ENCODE results near the gene AREL1.
A peak's percentile ranks its signal among the peaks of the same experiment; 100 is the strongest.

AREL1 gene

DNA sequence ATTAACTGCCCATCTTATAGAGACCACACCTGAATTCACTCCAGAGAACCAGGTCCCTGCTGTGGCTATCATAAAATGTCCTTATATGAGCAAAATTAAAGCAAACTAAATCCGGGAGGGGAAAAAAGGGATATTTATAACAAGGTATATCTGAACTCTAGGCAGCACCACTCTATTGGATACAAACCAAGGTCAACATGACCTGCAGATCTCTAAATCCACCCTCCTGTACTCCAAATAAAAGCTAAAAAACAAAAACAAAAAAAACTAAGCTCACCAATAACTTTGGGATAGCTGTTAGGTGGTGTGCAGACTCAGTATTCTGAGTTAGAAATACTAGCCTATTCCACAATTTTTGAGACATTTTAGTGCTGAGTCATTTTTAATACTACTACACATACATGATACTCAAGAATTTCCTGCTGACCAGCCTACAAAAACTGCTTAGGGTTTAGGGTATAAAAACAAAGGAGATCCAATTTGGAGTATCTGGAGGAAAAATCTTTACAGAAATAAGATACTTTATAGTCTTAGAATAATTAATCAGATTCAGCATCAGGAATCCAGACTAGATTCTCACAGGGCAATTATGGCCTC, 54.2 kb downstream of the AREL1 start:
- no peak for DNase-seq

DNA sequence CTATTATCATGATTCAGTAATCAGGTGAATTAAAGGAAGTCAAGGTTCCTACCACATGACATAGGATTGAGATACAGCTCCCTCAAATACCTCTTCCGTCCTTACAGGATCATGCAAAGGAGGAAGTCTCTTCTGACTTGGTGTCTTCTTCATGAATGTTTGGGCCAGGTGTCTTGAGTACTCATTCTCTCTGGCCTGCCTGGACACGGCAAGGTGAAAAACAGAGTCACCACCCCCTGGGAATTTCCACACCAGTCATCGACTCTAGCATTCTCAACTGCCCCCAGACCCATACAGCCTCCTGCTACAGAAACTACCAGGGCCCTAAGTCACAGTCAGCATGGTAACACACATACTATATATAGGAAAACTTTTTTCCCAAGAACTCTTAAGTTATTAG, 55.9 kb downstream of the AREL1 start:
- DNase-seq: no peak

DNA sequence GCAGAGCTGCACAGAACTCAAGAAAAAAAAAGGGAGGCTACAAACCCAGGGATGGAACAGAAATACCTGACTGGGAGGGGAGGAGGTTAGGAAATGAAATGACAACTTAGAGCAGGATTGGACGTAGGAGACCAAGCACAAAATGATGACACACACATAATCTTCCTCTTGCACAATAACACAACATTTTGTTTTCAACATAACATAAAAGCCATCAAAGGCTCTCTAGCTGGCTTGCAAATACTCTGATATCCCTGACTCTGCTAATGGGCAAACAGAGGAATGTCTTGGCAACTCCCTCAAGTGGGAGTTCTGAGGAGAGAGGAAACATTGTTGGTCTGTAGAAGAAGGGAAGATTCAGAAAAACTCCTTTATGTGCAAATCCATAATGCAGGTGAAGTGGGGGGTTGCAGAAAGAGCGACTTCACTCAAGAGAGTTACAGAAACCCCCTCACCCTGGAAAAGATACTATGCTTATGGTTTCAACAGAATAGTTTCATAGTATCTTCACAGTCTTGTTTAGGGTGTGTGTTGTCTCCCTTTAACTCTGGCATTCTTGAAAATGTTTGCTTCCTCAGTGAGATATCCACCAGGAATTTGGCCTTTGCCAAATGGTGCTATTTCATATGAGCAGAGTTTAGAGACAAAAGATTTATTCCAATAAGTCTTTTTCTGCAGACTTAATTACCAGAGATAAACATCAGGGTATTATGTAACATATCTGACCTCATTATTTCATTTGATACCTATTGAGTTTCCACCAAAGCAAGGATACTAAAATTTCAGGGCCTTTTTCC, 57.1 kb downstream of the AREL1 start:
- DNase-seq: no peak

DNA sequence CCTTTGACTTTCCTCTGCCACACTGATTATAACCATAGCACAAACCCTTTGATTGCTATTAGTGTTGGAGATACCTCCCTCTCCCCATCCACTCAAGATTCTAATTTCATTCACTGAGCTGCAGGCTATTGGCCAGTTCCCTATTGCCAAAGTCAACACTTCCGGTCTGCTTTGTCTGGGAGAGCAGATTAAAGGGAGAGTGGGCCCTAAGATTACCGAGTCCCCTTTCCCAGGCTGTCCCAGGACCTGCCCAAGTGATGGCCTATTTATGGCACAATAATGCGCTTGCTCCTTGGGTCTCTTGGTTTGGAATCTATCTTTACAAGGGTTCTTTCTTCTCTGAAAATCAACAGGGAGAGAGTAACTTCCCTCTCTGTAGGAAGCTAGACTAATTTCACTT, 57.9 kb downstream of the AREL1 start:
- no peak for DNase-seq

DNA sequence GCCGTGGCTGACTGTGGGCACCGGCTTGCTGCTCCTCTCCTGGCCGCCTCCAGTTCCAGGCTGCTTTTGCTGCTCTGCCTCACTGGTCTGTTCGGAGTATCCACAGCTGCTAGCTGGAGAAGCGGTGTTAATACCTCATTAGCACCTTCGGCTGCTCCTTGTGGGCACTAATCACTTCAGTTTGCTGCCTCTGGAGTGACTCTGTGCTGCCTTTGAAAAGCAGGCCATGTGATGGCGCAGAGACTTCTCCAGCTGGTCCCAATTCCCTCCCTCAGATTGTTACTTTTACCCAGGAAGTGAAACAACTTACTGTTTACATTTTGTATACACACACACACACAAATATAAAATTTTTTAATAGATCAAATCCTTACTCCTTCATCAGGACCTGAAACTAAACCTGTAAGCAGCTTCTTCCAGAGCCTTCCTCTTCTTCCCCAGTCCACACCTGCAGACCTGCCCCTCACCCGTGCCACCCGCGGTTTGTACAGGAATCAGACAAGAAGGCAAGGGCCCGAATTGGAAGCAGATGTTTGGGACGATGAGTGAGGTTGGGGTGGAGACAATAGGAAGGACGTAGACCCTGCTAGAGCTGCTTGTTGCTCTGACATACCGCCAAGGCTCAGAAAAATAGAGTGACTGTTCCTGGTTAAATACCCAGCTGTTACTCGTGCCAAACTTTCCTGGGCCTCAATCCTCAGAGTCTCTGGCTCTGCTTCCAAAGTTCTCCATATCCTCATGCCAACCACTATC, 59.3 kb downstream of the AREL1 start:
- no peak for DNase-seq

DNA sequence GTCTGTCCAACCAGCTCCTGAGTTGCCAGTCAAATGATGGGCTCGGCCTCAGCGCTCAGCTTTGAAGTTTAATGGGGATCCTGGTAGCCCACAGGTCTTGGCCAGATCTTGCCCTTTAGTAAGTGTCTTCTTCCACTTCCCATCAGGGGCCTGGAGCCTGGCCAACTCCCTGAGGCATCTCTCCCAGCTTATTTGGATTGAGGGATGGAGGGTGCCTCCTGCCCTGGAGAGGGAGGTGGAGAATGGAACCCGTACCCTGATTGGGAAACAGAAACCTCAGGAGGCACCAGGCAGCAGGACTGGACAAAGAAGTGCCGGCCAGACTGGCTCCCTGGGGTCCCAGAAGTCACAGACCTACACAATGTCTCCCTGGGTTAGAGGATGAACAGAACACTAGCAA, 60.3 kb downstream of the AREL1 start:
- no peak for DNase-seq

DNA sequence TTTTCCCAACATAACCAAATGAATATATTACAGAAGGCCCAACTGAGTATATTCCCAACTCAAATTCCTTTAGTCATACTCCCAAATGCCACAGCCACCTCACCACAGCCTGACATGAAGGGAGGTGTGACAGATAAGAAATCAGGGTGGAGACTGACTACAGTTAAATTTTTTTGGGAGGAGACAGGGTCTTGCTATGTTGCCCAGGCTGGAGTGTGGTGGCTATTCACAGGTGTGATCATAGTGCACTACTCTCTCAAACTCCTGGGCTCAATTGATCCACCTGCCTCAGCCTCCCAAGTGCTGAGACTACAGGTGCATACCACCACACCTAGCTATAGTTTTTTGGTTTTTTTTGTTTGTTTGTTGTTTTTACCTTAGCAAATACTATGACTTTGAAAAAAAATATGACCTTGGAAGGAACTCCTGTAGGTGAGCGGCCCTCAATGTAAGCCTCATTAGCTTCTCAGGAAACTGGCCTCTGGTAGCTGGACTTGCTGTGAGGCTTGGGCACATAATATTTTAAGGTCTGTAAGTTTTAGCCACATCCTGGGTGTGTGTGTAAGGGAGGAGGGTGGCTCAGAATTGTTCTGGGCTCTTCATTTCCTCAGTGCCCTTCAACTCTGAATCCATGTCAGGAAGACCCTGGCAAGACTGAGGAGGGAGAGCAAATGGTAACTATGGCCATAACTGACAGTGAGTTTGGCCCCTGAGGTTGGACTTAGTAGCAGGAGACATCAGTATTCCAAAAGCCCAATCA, 61.8 kb downstream of the AREL1 start:
- no peak for DNase-seq

DNA sequence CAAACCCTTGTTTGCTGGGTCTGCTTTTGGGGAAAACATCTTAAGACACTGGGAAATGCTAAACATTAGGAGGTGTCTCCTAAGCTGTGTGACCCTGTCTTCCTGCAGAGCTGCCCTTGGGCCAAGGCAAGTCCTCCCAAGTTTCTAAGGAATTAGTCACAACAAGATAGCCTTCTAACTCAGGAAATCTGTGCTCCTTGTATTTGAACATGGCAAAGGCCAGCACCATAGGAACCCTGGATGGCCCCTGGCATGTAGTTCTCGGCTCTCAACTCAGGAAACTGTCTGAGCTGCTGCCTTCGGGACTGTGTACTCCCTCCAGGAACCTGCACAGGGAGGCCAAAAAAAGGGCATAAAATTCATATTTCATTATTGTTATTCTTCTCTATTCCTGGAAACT, 63.2 kb downstream of the AREL1 start:
- no peak for DNase-seq

DNA sequence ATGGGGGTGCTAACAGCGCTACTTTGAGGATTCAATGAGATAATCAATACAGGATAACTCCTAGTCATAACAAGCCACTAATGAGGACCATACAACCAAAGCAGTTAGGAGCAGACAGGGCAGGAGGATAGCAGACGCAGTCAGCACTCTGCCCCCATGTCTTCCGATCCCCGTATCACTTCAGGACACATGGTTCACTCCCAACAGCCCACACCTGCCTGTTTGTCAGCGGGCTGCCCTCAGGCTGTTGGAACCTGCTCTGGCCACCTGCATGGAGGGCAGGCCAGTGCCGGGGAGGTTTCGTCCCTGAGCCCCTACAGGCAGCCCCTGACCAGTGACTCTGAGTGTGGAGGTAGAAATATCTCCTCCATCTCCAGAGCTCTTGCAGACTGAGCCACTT, 63.7 kb downstream of the AREL1 start:
- no peak for DNase-seq

DNA sequence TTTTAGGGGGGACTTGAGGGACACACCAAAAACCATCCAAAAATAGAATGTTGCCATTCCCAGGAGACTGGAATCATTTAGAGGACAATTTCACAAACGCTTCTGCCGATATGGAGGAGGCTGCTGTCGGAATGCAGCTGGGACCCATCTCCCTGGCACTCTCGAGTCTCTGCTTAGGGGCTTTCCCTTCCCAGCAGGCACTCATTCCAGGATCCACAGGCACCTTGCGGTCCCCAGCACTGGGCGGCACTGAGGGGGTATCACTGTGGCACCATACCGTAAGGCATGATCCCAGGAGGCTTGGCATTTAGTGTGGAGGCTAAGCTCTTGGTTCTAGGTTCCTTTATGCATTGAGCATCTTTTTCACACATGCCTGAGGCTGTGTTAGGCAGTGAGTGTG, 64.3 kb downstream of the AREL1 start:
- no peak for DNase-seq

DNA sequence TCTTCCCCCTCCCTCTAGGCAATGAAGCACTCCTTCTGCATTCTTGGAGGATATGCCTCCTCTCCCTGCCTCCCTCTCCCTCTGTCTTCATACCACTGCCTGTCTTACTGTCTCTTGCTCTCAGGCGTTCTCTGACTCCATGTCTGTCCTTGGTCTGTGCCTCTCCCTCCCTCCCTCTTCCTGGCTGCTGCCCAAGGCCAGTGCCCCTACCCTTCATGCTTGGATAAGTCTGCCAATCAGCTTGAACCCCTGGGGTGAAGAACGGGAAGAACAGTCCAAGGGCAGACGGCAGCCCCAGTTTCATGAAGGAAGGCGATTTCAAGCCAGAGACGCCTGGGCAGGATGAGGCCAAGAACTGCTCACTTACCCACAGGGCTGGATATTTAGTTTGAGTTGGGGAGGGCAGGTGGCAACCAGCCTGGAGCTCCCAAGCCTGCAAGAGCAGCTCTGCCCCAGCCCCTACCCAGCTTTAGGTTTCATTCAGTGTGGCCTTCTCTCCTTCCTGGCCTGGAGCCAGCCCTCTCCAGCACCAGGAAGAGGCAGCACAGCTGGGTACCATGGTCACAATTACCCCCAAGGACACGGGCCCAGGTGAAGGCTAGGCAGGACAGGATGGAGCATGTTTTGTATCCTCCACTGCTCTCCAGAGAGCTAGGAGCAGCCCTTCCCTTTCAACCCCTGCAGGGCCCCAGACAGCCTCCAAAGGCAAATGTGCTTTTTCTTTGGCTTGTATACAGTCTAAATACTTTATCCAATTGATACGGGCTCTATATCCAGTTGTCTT, 65.0 kb downstream of the AREL1 start:
- peak; percentile 84 for DNase-seq

DNA sequence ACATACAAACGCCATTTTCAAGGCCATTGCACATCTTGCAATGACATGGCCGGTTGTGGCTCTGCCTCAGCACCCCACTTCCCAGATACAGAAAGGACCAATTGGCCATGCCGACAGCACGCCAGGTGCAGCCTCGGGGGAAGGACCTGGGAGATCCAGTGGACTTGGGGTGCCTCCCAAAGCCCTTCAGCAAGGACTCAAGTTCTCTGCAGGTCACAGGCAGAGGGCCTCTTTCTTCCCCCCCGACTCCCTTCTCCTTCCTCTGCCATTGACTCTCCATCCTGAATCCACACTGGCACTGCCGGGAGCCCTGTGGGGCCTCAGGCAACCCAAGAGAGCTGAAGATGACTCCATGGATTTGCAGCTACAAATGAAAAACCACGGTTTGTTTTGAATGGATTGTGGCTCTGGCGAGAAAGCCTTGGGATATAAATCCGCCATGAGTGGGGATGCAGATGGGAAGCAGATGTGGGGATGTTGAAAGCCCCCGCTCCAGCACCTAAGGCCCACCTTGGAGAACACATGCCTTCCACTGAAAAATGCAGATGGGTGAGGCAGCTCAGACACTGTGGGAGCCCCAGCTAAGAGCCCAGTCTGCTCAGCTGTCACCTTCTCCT, 65.7 kb downstream of the AREL1 start:
- DNase-seq: no peak

DNA sequence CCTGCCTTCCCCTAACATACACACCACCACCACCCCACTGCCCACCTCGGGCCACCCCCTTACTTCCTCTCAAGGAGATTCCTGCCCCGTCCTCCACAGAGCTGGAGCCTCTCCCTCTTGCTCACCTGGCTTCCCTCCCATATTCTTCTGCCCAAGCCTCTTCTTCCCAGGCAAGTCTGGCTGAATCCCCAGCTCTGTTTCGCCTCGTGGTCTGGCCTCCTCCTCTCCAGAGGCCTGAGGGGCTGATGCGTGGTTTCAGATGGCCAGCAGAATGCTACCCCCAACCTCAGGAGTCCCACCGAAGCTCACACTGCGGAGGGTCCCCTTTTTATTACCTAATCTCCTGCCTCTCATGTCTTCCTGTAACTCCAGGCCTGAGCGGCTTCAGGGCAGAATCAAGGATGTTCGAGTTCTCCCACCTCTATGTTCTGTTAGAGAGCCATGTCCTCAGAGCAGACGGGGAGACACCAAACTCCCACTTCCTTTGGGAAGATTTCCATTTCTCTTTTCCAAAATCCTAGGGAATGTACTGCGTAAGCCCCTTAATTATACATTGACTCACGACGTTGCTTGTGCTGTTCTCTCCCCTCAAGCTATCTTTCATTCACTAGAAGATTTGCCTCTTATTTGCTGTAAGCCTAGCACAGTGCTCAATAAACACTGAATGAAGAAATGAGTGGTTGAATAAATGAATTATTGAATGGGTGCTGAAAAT, 67.0 kb downstream of the AREL1 start:
- no peak for DNase-seq

DNA sequence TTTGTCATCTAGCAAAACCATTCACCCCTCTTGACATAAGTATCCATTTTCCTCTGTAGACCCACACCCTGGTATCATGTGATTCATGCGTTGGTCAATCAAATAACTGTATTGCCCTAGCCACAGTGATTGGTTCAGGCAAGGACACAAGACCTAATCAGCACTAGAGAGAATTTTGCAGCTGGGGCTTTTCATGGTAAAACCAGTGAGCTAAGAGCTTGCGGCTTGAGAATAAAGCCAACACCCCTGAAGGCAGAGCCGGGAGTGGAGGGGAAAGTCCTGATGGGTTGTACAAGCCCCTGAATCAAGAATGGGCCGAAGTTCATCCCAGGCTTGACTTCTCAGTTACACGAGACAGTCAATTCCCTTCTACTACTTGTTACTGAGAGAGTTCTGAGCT, 67.6 kb downstream of the AREL1 start:
- DNase-seq: no peak

DNA sequence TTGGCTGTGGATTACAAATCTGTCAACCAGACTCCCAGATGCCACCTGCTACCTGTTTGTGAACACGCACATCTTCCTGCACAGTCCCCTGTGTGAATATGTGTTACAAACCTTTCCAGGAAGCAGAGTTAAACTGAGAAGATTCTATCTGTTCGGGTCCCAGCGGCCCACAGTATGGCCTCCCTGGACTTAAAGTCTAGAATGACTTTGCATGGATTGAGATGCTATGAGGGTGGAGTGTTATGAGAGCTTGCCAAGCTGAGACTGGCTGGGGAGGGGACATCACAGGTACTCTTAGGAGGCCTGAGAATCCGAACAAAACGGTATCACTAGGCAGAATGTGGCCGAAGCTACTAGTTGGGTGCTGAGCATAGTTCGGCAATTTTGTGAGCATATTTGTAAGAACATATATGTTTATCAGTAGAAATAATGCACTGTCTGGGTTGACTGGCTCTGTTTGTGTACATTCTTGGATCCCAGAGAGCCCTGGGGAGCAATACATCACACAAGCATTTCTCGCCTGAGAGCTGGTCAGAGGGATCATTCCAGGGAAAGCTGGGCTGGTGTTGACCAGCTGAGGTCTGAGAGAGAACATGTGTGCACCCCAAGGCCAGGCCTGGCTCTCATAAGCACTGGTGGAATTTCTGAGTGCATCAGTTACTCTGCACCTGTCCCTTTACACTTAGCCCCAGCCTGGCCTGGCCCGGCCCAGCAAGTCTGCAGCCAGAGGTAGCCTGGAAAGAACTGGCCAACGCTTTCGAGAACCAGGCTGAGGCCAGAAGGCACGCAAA, 71.1 kb downstream of the AREL1 start:
- DNase-seq: no peak

DNA sequence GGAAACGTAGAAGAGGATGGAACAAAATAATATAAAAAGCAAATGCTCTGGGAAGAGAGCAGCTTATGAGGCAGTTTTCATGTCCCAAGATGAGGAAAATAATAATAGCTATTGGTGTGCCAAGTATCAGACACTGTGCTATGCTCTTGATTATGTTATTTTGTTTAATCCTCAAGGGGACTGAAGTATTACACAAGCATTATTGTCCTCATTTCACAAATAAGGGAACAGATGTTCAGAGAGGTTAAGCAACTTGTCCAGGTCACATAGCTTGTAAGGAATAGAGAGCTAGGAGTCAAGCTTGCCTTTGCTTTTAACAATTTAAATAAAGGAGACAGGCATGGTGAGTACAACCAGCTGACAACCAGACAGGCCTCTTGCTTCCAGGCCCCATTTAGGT, 73.9 kb downstream of the AREL1 start:
- no peak for DNase-seq

DNA sequence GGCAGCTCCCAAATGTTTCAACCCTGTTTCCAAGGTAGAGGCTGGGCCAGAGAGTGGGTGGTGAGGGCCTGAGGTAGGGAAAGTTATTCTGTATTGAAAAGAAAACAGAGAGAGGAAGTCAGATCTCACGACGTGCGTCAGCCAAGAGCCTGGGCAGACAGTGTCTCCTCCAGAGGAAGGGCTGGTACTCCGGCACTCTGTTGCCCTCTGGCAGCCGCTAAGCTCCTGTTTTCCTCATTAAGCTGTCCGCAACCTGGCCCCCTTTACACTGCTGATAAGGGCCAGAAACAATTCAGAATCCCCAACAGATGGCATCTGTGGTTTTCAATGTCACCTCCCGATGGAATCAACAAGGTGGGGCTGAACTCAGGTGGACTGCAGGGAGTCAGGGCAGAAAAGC, 74.8 kb downstream of the AREL1 start:
- DNase-seq: no peak

DNA sequence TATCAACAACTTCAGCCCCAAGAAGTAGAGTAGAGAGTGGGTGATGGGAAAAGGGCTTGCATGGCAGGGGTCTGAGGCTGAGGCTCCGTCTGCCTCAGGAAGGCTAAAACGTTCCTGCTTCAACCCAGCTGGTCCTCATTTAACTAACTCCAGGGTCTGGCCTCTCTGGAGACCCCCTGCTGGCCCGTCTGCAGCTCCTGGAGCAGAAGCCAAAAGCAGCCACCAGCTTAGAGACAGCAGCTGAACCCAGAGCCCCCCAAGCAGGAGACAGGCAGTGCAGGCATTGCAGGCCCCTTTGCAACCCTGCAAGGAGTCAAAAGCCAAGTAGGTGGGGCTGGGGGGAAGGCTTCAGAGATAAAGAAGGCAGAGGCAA, 75.7 kb downstream of the AREL1 start:
- DNase-seq: no peak

DNA sequence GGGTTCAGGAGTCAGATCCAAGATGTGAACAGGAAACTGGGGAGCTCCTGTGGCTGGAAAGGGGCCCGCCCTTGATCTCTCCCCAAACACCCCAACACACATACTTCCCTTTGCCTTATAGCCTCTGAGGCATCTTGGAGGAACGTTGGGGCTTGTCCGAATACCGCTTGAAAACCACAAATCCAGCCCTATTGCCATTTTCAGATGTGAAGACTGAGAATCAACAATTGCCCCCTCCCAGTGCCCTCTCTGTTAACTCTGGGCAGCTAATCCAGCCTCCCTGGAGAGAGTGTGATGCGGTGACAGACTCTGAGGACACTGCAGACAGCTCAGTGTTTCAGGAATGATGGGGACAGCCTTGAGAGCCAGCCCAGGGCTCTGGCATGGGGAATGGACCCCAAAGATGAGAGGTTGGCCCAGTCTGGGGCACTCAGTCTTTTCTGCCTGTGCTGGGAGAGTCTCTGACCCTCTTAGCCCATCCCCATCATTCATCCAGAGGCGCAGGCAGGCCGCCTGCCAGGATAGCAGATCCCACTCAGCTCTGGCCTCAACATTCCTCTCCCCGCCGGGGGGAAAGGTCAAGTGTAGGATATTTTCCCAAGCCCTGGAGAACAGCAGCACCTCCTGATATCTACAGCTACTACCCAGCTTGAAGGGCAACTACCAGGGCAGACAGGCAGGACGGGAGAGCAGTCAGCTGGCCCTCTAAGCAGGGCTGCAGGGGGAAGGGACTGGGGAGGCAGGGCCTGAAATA, 76.3 kb downstream of the AREL1 start:
- DNase-seq: no peak

DNA sequence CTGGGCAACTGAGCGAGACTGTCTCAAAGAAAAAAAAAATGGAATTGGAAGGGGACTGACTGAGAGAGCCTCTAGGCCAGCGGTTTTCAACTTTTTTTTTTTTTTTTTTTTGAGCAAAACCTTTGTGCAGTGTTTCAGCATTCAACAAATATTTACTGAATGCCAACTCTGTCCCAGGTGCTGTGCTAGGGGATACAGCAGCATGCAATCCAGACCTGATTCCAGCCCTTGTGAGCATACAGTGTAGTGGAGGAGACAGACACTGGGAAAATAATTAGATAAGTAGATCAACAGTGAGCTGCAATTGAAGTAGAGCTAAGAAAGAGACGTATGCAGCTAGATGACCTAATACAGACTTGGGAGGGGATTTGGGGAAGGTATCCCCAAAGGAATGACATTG, 77.0 kb downstream of the AREL1 start:
- DNase-seq: no peak
